Suprapubic skin (tissue), 4 donors: Measurements from ENCODE around the gene SHISA9.

ENCODE experiments used
- EP300 ChIP-seq: sonication (generic); formaldehyde crosslinking; IDR thresholded peaks from one replicate; pipeline ENCODE4 v1.6.1; 2017; ENCODE audit warnings: antibody characterized with exemption
- POLR2A ChIP-seq, 2 donors: fragments of 450-650 bp; IDR thresholded peaks; one replicate each; pipeline ENCODE4 v1.6.1; 2017; ENCODE audit warnings: antibody characterized with exemption in 2 of 2, mild to moderate bottlenecking in 2 of 2, moderate library complexity in 2 of 2
- POLR2AphosphoS5 ChIP-seq, 3 donors: sonication (generic); formaldehyde crosslinking; IDR thresholded peaks; one replicate each; pipeline ENCODE4 v1.6.1; 2017; ENCODE audit warnings: antibody characterized with exemption in 3 of 3
- TF ChIP-seq, protein P1 (sequence below), 2 donors: fragments of 200-600 bp in 1 of 2; fragments of 450-650 bp in 1 of 2; sonication (generic) in 1 of 2; IDR thresholded peaks; one replicate each; pipeline ENCODE4 v1.5.1; 2016 to 2019; ENCODE audit warnings: antibody characterized with exemption in 2 of 2, mild to moderate bottlenecking in 1 of 2, moderate library complexity in 1 of 2

- TF ChIP-seq, protein P1, sequence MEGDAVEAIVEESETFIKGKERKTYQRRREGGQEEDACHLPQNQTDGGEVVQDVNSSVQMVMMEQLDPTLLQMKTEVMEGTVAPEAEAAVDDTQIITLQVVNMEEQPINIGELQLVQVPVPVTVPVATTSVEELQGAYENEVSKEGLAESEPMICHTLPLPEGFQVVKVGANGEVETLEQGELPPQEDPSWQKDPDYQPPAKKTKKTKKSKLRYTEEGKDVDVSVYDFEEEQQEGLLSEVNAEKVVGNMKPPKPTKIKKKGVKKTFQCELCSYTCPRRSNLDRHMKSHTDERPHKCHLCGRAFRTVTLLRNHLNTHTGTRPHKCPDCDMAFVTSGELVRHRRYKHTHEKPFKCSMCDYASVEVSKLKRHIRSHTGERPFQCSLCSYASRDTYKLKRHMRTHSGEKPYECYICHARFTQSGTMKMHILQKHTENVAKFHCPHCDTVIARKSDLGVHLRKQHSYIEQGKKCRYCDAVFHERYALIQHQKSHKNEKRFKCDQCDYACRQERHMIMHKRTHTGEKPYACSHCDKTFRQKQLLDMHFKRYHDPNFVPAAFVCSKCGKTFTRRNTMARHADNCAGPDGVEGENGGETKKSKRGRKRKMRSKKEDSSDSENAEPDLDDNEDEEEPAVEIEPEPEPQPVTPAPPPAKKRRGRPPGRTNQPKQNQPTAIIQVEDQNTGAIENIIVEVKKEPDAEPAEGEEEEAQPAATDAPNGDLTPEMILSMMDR (IDR thresholded peaks at IDR 0.05) = no peak
- TF ChIP-seq POLR2A (IDR thresholded peaks at IDR 0.05) (no peak), POLR2AphosphoS5 (IDR thresholded peaks at IDR 0.05) (no peak), EP300 (no peak)
Measured at GRCh38 chr16:13029786-13030185, 128.4 kb downstream of the SHISA9 start.
